H9 (cell line): ENCODE data around the gene CDYL. TPM values are rescaled to one million over a fixed set of nuclear protein-coding genes. Genes with fewer than 3 reads are reported as not detected.

Experiments used
- DNase-seq: peaks from one replicate; pipeline ENCODE4 v3.0.0-alpha.2; 2017
- H2AFZ ChIP-seq: one replicate; pipeline ENCODE4 v1.6.1; 2013; ENCODE audit warnings: mild to moderate bottlenecking, low read length, control low read depth, moderate library complexity
- H2AK5ac ChIP-seq: 2 replicates; pipeline ENCODE4 v1.6.1; 2013; ENCODE audit warnings: low read length, control low read depth, mixed read lengths; ENCODE audit not compliant: insufficient read length
- H2BK120ac ChIP-seq: one replicate; pipeline ENCODE4 v1.6.1; 2013; ENCODE audit warnings: low read depth, mild to moderate bottlenecking, low read length, control low read depth, inconsistent platforms; ENCODE audit not compliant: poor library complexity, severe bottlenecking
- H2BK12ac ChIP-seq: 2 replicates; pipeline ENCODE4 v1.6.1; 2013; ENCODE audit warnings: low read length, control low read depth, mixed read lengths, low read depth; ENCODE audit not compliant: insufficient read length
- H2BK15ac ChIP-seq: 2 replicates; pipeline ENCODE4 v1.6.1; 2013; ENCODE audit warnings: low read depth, low read length, control low read depth
- H2BK20ac ChIP-seq: one replicate; pipeline ENCODE4 v1.6.1; 2013; ENCODE audit warnings: low read depth, mild to moderate bottlenecking, low read length, control low read depth, inconsistent platforms; ENCODE audit not compliant: poor library complexity, severe bottlenecking
- H2BK5ac ChIP-seq: 2 replicates; pipeline ENCODE4 v1.6.1; 2013; ENCODE audit warnings: low read length, control low read depth, mixed read lengths; ENCODE audit not compliant: insufficient read length
- H3K14ac ChIP-seq: 2 replicates; pipeline ENCODE4 v1.6.1; 2013; ENCODE audit warnings: low read length, control low read depth; ENCODE audit not compliant: insufficient read depth
- H3K18ac ChIP-seq: 2 replicates; pipeline ENCODE4 v1.6.1; 2013; ENCODE audit warnings: low read depth, mild to moderate bottlenecking, mixed read lengths, low read length, control low read depth; ENCODE audit not compliant: insufficient read length
- H3K23ac ChIP-seq: 2 replicates; pipeline ENCODE4 v1.6.1; 2013; ENCODE audit warnings: low read length, control low read depth, mixed read lengths, low read depth; ENCODE audit not compliant: insufficient read length
- H3K23me2 ChIP-seq: 2 replicates; pipeline ENCODE4 v1.6.1; 2013; ENCODE audit warnings: low read depth, mild to moderate bottlenecking, mixed read lengths, low read length, control low read depth; ENCODE audit not compliant: insufficient read length, poor library complexity, severe bottlenecking
- H3K27ac ChIP-seq: 2 replicates; pipeline ENCODE4 v1.5.1; 2013; ENCODE audit warnings: low read length, control low read depth, mixed read lengths, low read depth; ENCODE audit not compliant: insufficient read length
- H3K27me3 ChIP-seq: 2 replicates; pipeline ENCODE4 v1.6.1; 2013; ENCODE audit warnings: low read length, control low read depth, inconsistent platforms; ENCODE audit not compliant: insufficient read depth
- H3K4ac ChIP-seq: 2 replicates; pipeline ENCODE4 v1.6.1; 2013; ENCODE audit warnings: low read depth, mild to moderate bottlenecking, control low read depth, inconsistent platforms, low read length, moderate library complexity
- H3K4me1 ChIP-seq: 2 replicates; pipeline ENCODE4 v1.6.1; 2013; ENCODE audit warnings: low read length, control low read depth, inconsistent platforms; ENCODE audit not compliant: insufficient read depth
- H3K4me2 ChIP-seq: 2 replicates; pipeline ENCODE4 v1.6.1; 2013; ENCODE audit warnings: low read length, control low read depth, mixed read lengths; ENCODE audit not compliant: insufficient read length, insufficient read depth
- H3K56ac ChIP-seq: 2 replicates; pipeline ENCODE4 v1.6.1; 2013; ENCODE audit warnings: low read depth, mild to moderate bottlenecking, mixed read lengths, low read length, control low read depth; ENCODE audit not compliant: insufficient read length
- H3K79me1 ChIP-seq: 2 replicates; pipeline ENCODE4 v1.6.1; 2013; ENCODE audit warnings: low read depth, mild to moderate bottlenecking, moderate library complexity, low read length, control low read depth, inconsistent platforms; ENCODE audit not compliant: insufficient read depth, poor library complexity, severe bottlenecking
- H3K79me2 ChIP-seq: 2 replicates; pipeline ENCODE4 v1.6.1; 2013; ENCODE audit warnings: low read length, control low read depth, inconsistent platforms; ENCODE audit not compliant: insufficient read depth
- H3K9ac ChIP-seq: 2 replicates; pipeline ENCODE4 v1.6.1; 2013; ENCODE audit warnings: low read length, control low read depth, mixed read lengths; ENCODE audit not compliant: insufficient read length; ENCODE audit errors: extremely low read depth
- H3K9me3 ChIP-seq: one replicate; pipeline ENCODE4 v1.6.1; 2013; ENCODE audit warnings: low read depth, low read length, inconsistent platforms; ENCODE audit not compliant: control insufficient read depth
- H3T11ph ChIP-seq: one replicate; pipeline ENCODE4 v1.6.1; 2013; ENCODE audit warnings: mild to moderate bottlenecking, low read length, control low read depth, inconsistent platforms
- H4K20me1 ChIP-seq: one replicate; pipeline ENCODE4 v1.6.1; 2013; ENCODE audit not compliant: control insufficient read depth, insufficient read length, insufficient read depth
- H4K5ac ChIP-seq: 2 replicates; pipeline ENCODE4 v1.6.1; 2013; ENCODE audit warnings: low read depth, mild to moderate bottlenecking, mixed read lengths, low read length, control low read depth; ENCODE audit not compliant: insufficient read length
- H4K8ac ChIP-seq: replicated peaks from 2 replicates; pipeline ENCODE4 v1.6.1; 2013; ENCODE audit warnings: low read length, control low read depth, mixed read lengths, low read depth; ENCODE audit not compliant: insufficient read length
- H4K91ac ChIP-seq: 2 replicates; pipeline ENCODE4 v1.6.1; 2013; ENCODE audit warnings: low read depth, mild to moderate bottlenecking, moderate library complexity, mixed read lengths, low read length, control low read depth; ENCODE audit not compliant: insufficient read length
- H3K27ac Mint-ChIP-seq, 3 experiments: 2 replicates in 2 of 3; 3 replicates in 1 of 3; pipeline ENCODE4 v1.8.0; 2020 to 2021; ENCODE audit warnings: mixed read lengths in 3 of 3, mild to moderate bottlenecking in 1 of 3, moderate library complexity in 1 of 3
- H3K27me3 Mint-ChIP-seq: 2 replicates; pipeline ENCODE4 v1.8.0; 2021; ENCODE audit warnings: low read depth, mild to moderate bottlenecking, moderate library complexity, mixed read lengths
- H3K36me3 Mint-ChIP-seq, 3 experiments: 2 replicates in 2 of 3; 3 replicates in 1 of 3; pipeline ENCODE4 v1.8.0; 2020 to 2021; ENCODE audit warnings: low read depth in 3 of 3, mixed read lengths in 3 of 3; ENCODE audit not compliant: insufficient read depth in 1 of 3
- H3K4me1 Mint-ChIP-seq, 2 experiments: 2 replicates each; pipeline ENCODE4 v1.8.0; 2020; ENCODE audit warnings: mixed read lengths in 2 of 2
- H3K4me3 Mint-ChIP-seq, 2 experiments: 2 replicates in 1 of 2; 3 replicates in 1 of 2; pipeline ENCODE4 v1.8.0; 2020 to 2021; ENCODE audit warnings: mild to moderate bottlenecking in 2 of 2, mixed read lengths in 2 of 2, moderate library complexity in 1 of 2
- H3K9me3 Mint-ChIP-seq, 2 experiments: 2 replicates in 1 of 2; 3 replicates in 1 of 2; pipeline ENCODE4 v1.8.0; 2020; ENCODE audit warnings: mild to moderate bottlenecking in 2 of 2, mixed read lengths in 2 of 2, moderate library complexity in 1 of 2
- CTCF ChIP-seq: fragments of 200-600 bp; sonication (generic); conservative IDR thresholded peaks from 3 replicates; pipeline ENCODE4 v1.8.0; 2021; ENCODE audit warnings: antibody characterized with exemption, mild to moderate bottlenecking
- WGBS: extraction: QIAGEN DNeasy Blood & Tissue Kit; methylation state at CpG from one replicate; pipeline ENCODE4 v1.1.7; 2013; ENCODE audit warnings: missing lambda C conversion rate, low lambda C conversion rate, mixed read lengths; ENCODE audit not compliant: insufficient read length; ENCODE audit errors: extremely low coverage; 5-methylcytosine and 5-hydroxymethylcytosine counted together
- total RNA-seq: library from RNA; stranded (reverse); gene quantifications from 2 replicates; pipeline ENCODE4 v1.2.1, GENCODE V29; 2021

The CDYL gene
- total RNA-seq, 1 experiment from 2014 or later: 95.0 TPM

GRCh38 chr6:4928426-4928825 is 152.2 kb downstream of the CDYL start:
- Histone ChIP-seq H3K9me3 (no peaks in the 10 kb centered on the region), H4K5ac (no peak overlapping the region), H2AK5ac (no peak overlapping the region), H3K18ac (no peak overlapping the region), H3K9ac (no peak overlapping the region), H2BK120ac (no peak overlapping the region), H3T11ph (no peak overlapping the region), H3K79me2 (peaks cover 18% of the 10 kb centered on the region; the same call in 1 of the 2 replicates), H4K91ac (no peak overlapping the region), H3K4me1 (peaks cover 24% of the 10 kb centered on the region; the same call in 1 of the 2 replicates), H3K4ac (no peak overlapping the region), H2BK15ac (no peak overlapping the region), H4K20me1 (no peaks in the 10 kb centered on the region), H3K79me1 (peaks cover 15% of the 10 kb centered on the region), H2AFZ (no peak overlapping the region), H2BK12ac (no peak overlapping the region), H3K14ac (no peak overlapping the region), H2BK20ac (no peak overlapping the region), H3K56ac (no peak overlapping the region), H3K4me2 (no peak overlapping the region), H3K23ac (no peak overlapping the region), H3K27me3 (no peaks in the 10 kb centered on the region), H4K8ac (no peak overlapping the region), H2BK5ac (no peak overlapping the region), H3K27ac (no peak overlapping the region), H3K23me2 (no peaks in the 10 kb centered on the region)
- TF ChIP-seq CTCF: no peak
- peaks cover 0 to under 1% of the 10 kb centered on the region in 2 experiments; a peak in 1 of 5 replicates for H3K9me3 Mint-ChIP-seq
- no peak for DNase-seq
- peaks cover 0 to 5% (median 4%) of the 10 kb centered on the region in 3 experiments; a peak in 5 of 7 replicates for H3K36me3 Mint-ChIP-seq
- no peaks in the 10 kb centered on the region for H3K27me3 Mint-ChIP-seq
- no peak overlapping the region for H3K4me3 Mint-ChIP-seq
- no peak overlapping the region for H3K27ac Mint-ChIP-seq
- H3K4me1 Mint-ChIP-seq: peaks cover 76 to 78% of the 10 kb centered on the region in 2 experiments
- no CpG with 5 or more reads among the region's 3 CpGs for WGBS
